HepG2 (cell line): ENCODE data around the gene SRSF8. TPM values are rescaled to one million over a fixed set of nuclear protein-coding genes. Genes with fewer than 3 reads are reported as not detected.

ENCODE experiments used
- CAMTA2 ChIP-seq: sonication (generic); formaldehyde crosslinking; IDR thresholded peaks from 2 replicates; pipeline ENCODE4 v1.4.0; 2020; ENCODE audit warnings: mild to moderate bottlenecking, missing genetic modification reagents, borderline replicate concordance
- CREM ChIP-seq, 2 experiments: sonication (generic) in 1 of 2; formaldehyde crosslinking in 1 of 2; IDR thresholded peaks; 2 replicates each; pipeline versions ENCODE4 v1.4.0 to v1.6.1; 2016 to 2020; ENCODE audit warnings: antibody characterized with exemption in 1 of 2, mild to moderate bottlenecking in 1 of 2, missing genetic modification reagents in 1 of 2
- ETV6 ChIP-seq: sonication (generic); formaldehyde crosslinking; conservative IDR thresholded peaks from 2 replicates; pipeline ENCODE4 v1.4.0; 2020; ENCODE audit warnings: missing genetic modification reagents
- KDM5B ChIP-seq: sonication (generic); formaldehyde crosslinking; IDR thresholded peaks from 2 replicates; pipeline ENCODE4 v1.4.0; 2020; ENCODE audit warnings: missing genetic modification reagents, mild to moderate bottlenecking, borderline replicate concordance
- RARG ChIP-seq: sonication (generic); formaldehyde crosslinking; IDR thresholded peaks from 2 replicates; pipeline ENCODE4 v1.4.0; 2020; ENCODE audit warnings: low read depth, mild to moderate bottlenecking, missing genetic modification reagents
- SAP130 ChIP-seq: IDR thresholded peaks from 2 replicates; pipeline ENCODE4 v1.6.1; 2016; ENCODE audit warnings: low read depth
- SP140L ChIP-seq: sonication (generic); formaldehyde crosslinking; IDR thresholded peaks from 2 replicates; pipeline ENCODE4 v1.4.0; 2020; ENCODE audit warnings: missing genetic modification reagents, borderline replicate concordance
- SRSF9 ChIP-seq: fragments of 200-400 bp; formaldehyde crosslinking; IDR thresholded peaks from 2 replicates; pipeline ENCODE4 v1.6.1; 2018; ENCODE audit warnings: borderline replicate concordance, mild to moderate bottlenecking, low read depth, low read length; ENCODE audit not compliant: insufficient read depth, poor library complexity, severe bottlenecking
- ZC3H4 ChIP-seq: sonication (generic); formaldehyde crosslinking; IDR thresholded peaks from 2 replicates; pipeline ENCODE4 v1.4.0; 2020; ENCODE audit warnings: missing genetic modification reagents, borderline replicate concordance
- ZNF512 ChIP-seq: sonication (generic); formaldehyde crosslinking; IDR thresholded peaks from 2 replicates; pipeline ENCODE4 v1.4.0; 2020; ENCODE audit warnings: mild to moderate bottlenecking, missing genetic modification reagents
- ZNF777 ChIP-seq: sonication (generic); formaldehyde crosslinking; IDR thresholded peaks from 2 replicates; pipeline ENCODE4 v1.4.0; 2020; ENCODE audit warnings: missing genetic modification reagents
- ZNF788 ChIP-seq: sonication (generic); formaldehyde crosslinking; IDR thresholded peaks from 2 replicates; pipeline ENCODE4 v1.5.0; 2020; ENCODE audit warnings: mild to moderate bottlenecking, missing genetic modification reagents, borderline replicate concordance
- polyA plus RNA-seq, 8 experiments: library from polyadenylated mRNA; depleted of rRNA in 3 of 8; stranded (reverse) in 7 of 8; unstranded in 1 of 8; fragments of >200 nt; fragmentation: Illumina TruSeq in 4 of 8; extraction: Trizol in 4 of 8; gene quantifications; 2 replicates each; pipeline versions ENCODE4 v1.2.1 to v1.2.3, GENCODE V29; 2011 to 2016; ENCODE audit warnings: low read depth in 4 of 8, missing spikeins in 1 of 8, mixed read lengths in 1 of 8; ENCODE audit not compliant: insufficient read depth in 1 of 8
- total RNA-seq, 5 experiments: library from RNA; depleted of rRNA; stranded (reverse); fragments of >200 nt; fragmentation: Illumina TruSeq; extraction: Trizol; gene quantifications; 2 replicates each; pipeline ENCODE4 v1.2.3, GENCODE V29; 2016; ENCODE audit warnings: low read depth in 1 of 5
- TF ChIP-seq, protein P1 (sequence below): sonication (generic); formaldehyde crosslinking; IDR thresholded peaks from 2 replicates; pipeline ENCODE4 v1.4.0; 2020; ENCODE audit warnings: missing genetic modification reagents
- TF ChIP-seq, protein P2 (sequence below): sonication (generic); formaldehyde crosslinking; conservative IDR thresholded peaks from 2 replicates; pipeline ENCODE4 v1.4.0; 2020; ENCODE audit warnings: missing genetic modification reagents
- TF ChIP-seq, protein P3 (sequence below): sonication (generic); formaldehyde crosslinking; IDR thresholded peaks from 2 replicates; pipeline ENCODE4 v1.4.0; 2020; ENCODE audit warnings: missing genetic modification reagents, mild to moderate bottlenecking, borderline replicate concordance
- TF ChIP-seq, protein P4 (sequence below): sonication (generic); formaldehyde crosslinking; conservative IDR thresholded peaks from 2 replicates; pipeline ENCODE4 v1.8.0; 2022; ENCODE audit warnings: low read depth, missing genetic modification reagents

SRSF8 gene
- total and polyA plus RNA-seq, 2 of the 13 experiments (the other 11 are each of a cell fraction or from before 2014, with no cell fraction given) = 21.8 to 25.8 TPM

GRCh38 chr11:95089620-95090542 lies 23.2 kb downstream of the SRSF8 start, which contains the start of gene ENDOD1 (continued):
- TF ChIP-seq ZNF512 (CRISPR knock-in tag) (no peak), ZNF788 (CRISPR knock-in tag) (no peak), KDM5B (no peak), ZNF777 (CRISPR knock-in tag) (peak; percentile 15; the same call in 1 of the 2 replicates), ETV6 (CRISPR knock-in tag) (no peak), SAP130 (peak; percentile 24; the same call in 1 of the 2 replicates), CAMTA2 (CRISPR knock-in tag) (no peak), RARG (CRISPR knock-in tag) (no peak), SP140L (CRISPR knock-in tag) (no peak), ZC3H4 (CRISPR knock-in tag) (no peak), CREM (IDR thresholded peaks at IDR 0.05) (no peak), CREM (CRISPR knock-in tag; IDR thresholded peaks at IDR 0.05) (no peak), SRSF9 (no peak)
- TF ChIP-seq, protein P1, sequence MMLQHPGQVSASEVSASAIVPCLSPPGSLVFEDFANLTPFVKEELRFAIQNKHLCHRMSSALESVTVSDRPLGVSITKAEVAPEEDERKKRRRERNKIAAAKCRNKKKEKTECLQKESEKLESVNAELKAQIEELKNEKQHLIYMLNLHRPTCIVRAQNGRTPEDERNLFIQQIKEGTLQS (CRISPR knock-in tag) = no peak
- TF ChIP-seq, protein P2, sequence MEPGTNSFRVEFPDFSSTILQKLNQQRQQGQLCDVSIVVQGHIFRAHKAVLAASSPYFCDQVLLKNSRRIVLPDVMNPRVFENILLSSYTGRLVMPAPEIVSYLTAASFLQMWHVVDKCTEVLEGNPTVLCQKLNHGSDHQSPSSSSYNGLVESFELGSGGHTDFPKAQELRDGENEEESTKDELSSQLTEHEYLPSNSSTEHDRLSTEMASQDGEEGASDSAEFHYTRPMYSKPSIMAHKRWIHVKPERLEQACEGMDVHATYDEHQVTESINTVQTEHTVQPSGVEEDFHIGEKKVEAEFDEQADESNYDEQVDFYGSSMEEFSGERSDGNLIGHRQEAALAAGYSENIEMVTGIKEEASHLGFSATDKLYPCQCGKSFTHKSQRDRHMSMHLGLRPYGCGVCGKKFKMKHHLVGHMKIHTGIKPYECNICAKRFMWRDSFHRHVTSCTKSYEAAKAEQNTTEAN = no peak
- TF ChIP-seq, protein P3, sequence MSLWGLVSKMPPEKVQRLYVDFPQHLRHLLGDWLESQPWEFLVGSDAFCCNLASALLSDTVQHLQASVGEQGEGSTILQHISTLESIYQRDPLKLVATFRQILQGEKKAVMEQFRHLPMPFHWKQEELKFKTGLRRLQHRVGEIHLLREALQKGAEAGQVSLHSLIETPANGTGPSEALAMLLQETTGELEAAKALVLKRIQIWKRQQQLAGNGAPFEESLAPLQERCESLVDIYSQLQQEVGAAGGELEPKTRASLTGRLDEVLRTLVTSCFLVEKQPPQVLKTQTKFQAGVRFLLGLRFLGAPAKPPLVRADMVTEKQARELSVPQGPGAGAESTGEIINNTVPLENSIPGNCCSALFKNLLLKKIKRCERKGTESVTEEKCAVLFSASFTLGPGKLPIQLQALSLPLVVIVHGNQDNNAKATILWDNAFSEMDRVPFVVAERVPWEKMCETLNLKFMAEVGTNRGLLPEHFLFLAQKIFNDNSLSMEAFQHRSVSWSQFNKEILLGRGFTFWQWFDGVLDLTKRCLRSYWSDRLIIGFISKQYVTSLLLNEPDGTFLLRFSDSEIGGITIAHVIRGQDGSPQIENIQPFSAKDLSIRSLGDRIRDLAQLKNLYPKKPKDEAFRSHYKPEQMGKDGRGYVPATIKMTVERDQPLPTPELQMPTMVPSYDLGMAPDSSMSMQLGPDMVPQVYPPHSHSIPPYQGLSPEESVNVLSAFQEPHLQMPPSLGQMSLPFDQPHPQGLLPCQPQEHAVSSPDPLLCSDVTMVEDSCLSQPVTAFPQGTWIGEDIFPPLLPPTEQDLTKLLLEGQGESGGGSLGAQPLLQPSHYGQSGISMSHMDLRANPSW (CRISPR knock-in tag) = no peak
- TF ChIP-seq, protein P4, sequence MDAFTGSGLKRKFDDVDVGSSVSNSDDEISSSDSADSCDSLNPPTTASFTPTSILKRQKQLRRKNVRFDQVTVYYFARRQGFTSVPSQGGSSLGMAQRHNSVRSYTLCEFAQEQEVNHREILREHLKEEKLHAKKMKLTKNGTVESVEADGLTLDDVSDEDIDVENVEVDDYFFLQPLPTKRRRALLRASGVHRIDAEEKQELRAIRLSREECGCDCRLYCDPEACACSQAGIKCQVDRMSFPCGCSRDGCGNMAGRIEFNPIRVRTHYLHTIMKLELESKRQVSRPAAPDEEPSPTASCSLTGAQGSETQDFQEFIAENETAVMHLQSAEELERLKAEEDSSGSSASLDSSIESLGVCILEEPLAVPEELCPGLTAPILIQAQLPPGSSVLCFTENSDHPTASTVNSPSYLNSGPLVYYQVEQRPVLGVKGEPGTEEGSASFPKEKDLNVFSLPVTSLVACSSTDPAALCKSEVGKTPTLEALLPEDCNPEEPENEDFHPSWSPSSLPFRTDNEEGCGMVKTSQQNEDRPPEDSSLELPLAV (CRISPR knock-in tag) = no peak
